ENCODE data around the gene PET100. TPM values are rescaled to one million over a fixed set of nuclear protein-coding genes. Genes with fewer than 3 reads are reported as not detected.

PET100 gene
- total RNA-seq, 1 donor from 2014 or later: 10.3 TPM

DNA sequence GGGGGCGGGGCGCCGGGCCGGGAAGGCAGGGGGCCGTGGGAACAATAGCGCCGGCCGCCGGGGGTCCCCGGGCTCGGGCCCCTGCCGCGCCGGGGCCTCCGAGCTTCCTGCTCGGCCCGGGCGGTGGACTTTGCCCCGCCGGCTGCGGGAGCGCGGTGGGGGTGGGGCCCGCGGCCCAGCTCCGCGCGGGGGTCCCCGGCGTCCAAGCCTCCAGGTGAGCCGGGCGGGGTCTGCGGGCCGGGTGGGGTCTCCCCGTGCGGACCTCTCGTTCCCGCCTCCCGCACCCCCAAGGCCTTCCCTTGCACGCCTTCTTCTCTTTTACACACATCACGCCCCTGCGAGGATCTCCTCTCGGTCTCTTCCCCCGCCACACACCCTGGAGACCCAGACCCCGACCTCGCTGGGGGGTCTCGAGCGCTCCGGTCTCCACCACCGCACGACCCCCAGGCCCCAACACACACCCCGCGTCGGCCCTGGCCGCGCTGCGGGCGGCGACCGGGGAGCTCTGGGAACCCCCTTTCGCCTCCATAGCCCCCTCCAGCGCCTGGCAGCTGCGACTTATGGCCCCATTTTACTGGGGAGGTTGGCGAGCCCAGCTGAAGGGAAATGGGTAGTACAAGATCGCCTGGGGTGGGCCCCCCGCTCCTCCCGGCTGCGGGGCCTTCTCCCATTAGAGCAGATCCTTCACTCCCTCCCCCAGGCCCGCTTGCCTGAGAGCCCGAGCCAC is 33.2 kb upstream of the PET100 start:
- DNase-seq (ENCODE audit: low read depth): no peak
- TF ChIP-seq, protein P1, sequence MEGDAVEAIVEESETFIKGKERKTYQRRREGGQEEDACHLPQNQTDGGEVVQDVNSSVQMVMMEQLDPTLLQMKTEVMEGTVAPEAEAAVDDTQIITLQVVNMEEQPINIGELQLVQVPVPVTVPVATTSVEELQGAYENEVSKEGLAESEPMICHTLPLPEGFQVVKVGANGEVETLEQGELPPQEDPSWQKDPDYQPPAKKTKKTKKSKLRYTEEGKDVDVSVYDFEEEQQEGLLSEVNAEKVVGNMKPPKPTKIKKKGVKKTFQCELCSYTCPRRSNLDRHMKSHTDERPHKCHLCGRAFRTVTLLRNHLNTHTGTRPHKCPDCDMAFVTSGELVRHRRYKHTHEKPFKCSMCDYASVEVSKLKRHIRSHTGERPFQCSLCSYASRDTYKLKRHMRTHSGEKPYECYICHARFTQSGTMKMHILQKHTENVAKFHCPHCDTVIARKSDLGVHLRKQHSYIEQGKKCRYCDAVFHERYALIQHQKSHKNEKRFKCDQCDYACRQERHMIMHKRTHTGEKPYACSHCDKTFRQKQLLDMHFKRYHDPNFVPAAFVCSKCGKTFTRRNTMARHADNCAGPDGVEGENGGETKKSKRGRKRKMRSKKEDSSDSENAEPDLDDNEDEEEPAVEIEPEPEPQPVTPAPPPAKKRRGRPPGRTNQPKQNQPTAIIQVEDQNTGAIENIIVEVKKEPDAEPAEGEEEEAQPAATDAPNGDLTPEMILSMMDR (IDR thresholded peaks at IDR 0.05; ENCODE audit: insufficient read depth, low read length, severe bottlenecking): no peak
- no peaks in the 10 kb centered on the region for H3K36me3 ChIP-seq (ENCODE audit: control insufficient read depth, insufficient read depth, low read length)
- FAIRE-seq: no peak
- peak overlapping the region; percentile 65 for H3K4me3 ChIP-seq (ENCODE audit: low read depth, low read length)
- no peaks in the 10 kb centered on the region for H3K27me3 ChIP-seq (ENCODE audit: control insufficient read depth, insufficient read depth, low read length)

DNA sequence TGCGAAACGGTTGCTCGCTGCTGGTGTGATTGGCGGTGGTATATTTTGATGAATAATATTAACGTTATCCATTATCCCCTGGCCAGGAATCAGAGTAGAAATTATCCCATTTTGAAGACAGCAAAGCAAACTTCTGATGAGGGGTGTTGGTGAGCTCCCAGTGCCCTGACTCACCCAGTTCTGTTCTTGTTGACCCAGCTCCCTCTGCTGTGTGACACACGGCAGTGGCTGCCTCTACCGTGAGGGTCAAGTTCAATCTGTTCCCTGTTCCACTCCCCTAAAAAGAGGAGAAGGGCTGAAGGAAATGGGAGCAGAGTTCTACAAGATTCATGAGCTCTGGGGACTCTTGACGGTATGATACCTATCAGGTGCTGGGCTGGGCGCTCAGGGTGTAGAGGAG is 31.9 kb upstream of the PET100 start:
- DNase-seq (ENCODE audit: low read depth) (no peak), FAIRE-seq (no peak)
- no peak overlapping the region for H3K4me3 ChIP-seq (ENCODE audit: low read depth, low read length)
- TF ChIP-seq, protein P1 (IDR thresholded peaks at IDR 0.05; ENCODE audit: insufficient read depth, low read length, severe bottlenecking): peak; percentile 4
- no peaks in the 10 kb centered on the region for H3K27me3 ChIP-seq (ENCODE audit: control insufficient read depth, insufficient read depth, low read length)
- no peaks in the 10 kb centered on the region for H3K36me3 ChIP-seq (ENCODE audit: control insufficient read depth, insufficient read depth, low read length)

DNA sequence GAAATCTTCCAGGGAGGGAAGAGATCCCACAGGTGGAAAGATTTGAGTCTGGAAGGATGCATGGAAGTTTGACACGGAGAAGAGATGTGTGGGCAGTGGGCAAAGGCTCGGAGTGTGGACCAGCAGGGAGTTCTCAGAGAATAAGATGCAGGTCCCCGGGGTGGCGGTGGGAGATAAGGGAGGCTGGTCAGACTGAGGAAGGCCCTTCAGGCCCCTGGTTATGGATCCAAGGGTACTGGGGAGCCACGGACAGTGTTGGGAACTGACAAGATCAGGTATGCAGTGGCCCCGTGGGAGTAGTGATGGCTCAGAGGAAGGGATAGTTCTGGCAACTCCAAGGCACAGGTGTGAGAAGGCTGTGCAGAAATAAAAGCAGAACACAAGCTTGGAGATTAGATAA is 31.4 kb upstream of the PET100 start:
- H3K36me3 ChIP-seq (ENCODE audit: control insufficient read depth, insufficient read depth, low read length): no peaks in the 10 kb centered on the region
- TF ChIP-seq, protein P1 (IDR thresholded peaks at IDR 0.05; ENCODE audit: insufficient read depth, low read length, severe bottlenecking): no peak
- FAIRE-seq: no peak
- no peak for DNase-seq (ENCODE audit: low read depth)
- H3K27me3 ChIP-seq (ENCODE audit: control insufficient read depth, insufficient read depth, low read length): no peaks in the 10 kb centered on the region
- H3K4me3 ChIP-seq (ENCODE audit: low read depth, low read length): no peak overlapping the region

GRCh38 chr19:7600721-7601120 is 28.9 kb upstream of the PET100 start:
- TF ChIP-seq, protein P1 (IDR thresholded peaks at IDR 0.05; ENCODE audit: insufficient read depth, low read length, severe bottlenecking): no peak
- H3K27me3 ChIP-seq (ENCODE audit: control insufficient read depth, insufficient read depth, low read length): no peaks in the 10 kb centered on the region
- DNase-seq (ENCODE audit: low read depth) (no peak), FAIRE-seq (no peak)
- no peaks in the 10 kb centered on the region for H3K36me3 ChIP-seq (ENCODE audit: control insufficient read depth, insufficient read depth, low read length)
- H3K4me3 ChIP-seq (ENCODE audit: low read depth, low read length): no peak overlapping the region

GRCh38 chr19:7602240-7602934 is 27.2 kb upstream of the PET100 start:
- H3K27me3 ChIP-seq (ENCODE audit: control insufficient read depth, insufficient read depth, low read length): no peaks in the 10 kb centered on the region
- DNase-seq (ENCODE audit: low read depth): no peak
- TF ChIP-seq, protein P1 (IDR thresholded peaks at IDR 0.05; ENCODE audit: insufficient read depth, low read length, severe bottlenecking): no peak
- FAIRE-seq: no peak
- no peaks in the 10 kb centered on the region for H3K36me3 ChIP-seq (ENCODE audit: control insufficient read depth, insufficient read depth, low read length)
- H3K4me3 ChIP-seq (ENCODE audit: low read depth, low read length): no peak overlapping the region
